Activated CD4-positive, alpha-beta T cell treated with anti-CD3 and anti-CD28 coated beads, Interleukin-2, Interleukin-4, amounts not matched to agents 100 ng/mL and 50 ng/mL, durations not matched to agents 16 hours and 8 hours (primary cell): ENCODE measurements around the gene RMND5A.
"Not testable (repeated sequence)": the region's sequence is repeated elsewhere in the genome, so short reads cannot be mapped to it uniquely, and the experiment has no call there.

Experiments
- DNase-seq: peaks from one replicate; pipeline ENCODE4 v3.0.0-alpha.2; 2020; ENCODE audit warnings: low spot score

Gene RMND5A

DNA sequence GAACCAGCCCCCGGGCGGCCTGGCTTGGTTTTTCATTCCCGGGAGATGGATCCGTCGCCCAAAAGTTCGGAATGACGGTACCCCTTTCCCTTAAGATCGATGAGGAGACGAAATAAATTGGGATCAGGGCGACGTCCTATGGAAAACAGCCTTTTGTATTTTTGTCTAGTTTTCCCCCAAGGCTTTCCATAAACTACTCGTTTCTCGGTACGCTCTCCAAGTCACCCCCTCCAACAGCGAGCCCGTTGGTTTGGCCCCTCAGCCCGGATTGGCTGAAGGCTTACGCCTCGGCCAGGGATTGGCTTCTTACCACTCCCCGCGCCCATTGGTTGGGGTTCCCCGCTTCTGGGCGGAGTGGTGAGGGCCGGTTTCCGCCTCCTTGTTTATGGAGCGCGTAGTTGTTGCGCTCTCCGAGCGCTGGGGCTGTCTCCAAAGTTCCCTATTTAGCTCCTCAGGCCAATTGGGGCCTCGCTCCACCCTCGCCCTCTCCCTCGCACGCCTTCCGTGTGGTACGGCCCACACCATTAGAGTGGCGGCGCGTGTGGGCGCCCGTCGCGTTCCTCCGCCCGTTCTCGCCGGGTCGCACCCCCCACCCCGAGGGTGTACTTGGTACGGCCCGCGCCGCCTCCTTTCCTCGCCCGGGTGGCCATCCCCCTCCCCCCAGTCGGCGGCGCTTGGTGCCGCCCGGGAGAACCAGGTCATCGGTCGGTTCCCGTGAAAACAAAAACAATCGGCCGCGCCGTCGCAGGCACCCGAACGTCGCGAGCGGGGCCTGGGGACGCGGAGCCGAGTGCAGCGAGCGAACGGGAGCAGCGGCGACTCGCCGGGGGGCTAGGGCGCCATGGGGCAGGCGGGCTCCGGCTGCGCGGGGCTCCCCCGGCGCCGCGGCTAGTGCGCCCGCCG is at the start of gene RMND5A:
Gene RMND5A, plus strand, starts transcription at position 655 of the 903 bp plus-strand sequence. CDS start 377 bp downstream, outside the sequence.
- peak; percentile 93 for DNase-seq

DNA sequence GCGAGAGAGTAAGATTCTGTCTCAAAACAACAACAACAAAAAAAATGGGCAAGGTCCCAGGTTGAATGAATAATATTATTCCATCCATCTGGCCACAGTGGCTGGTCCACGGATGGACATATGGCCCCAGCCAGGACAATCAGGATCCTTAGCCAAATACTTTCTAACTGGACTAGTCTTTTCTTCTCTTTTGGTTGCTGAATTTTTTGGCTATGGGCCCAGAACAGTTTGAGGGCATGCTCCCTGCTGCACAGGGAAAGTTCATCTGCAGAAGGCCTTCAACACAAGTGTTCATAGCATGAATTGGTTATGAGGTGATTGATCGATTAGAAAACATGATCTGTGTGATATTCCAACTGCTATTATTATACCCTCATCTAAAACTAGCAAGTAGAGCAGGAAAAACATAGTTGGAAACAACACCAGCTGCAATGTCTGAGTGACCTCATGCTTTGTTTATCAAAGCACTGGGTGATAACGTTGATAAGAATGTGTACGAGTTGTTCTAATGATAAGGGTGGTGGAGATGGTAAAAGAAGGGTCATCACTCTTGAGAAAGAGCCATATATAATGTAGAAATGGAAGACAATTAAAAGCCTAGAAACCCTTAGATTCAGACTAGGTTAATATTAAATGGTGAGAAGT is 48.6 kb upstream of the RMND5A start:
- DNase-seq = no peak

GRCh38 chr2:86672027-86672545 is 48.0 kb upstream of the RMND5A start:
- DNase-seq = no peak

- DNase-seq = no peak
Observed at GRCh38 chr2:86673011-86673410, 47.1 kb upstream of the RMND5A start.

GRCh38 chr2:86673986-86674670 is 46.0 kb upstream of the RMND5A start:
- DNase-seq = no peak

- no peak for DNase-seq
Observed at GRCh38 chr2:86675104-86675503, 45.0 kb upstream of the RMND5A start.

GRCh38 chr2:86675511-86676015 is 44.5 kb upstream of the RMND5A start:
- DNase-seq = no peak

DNA sequence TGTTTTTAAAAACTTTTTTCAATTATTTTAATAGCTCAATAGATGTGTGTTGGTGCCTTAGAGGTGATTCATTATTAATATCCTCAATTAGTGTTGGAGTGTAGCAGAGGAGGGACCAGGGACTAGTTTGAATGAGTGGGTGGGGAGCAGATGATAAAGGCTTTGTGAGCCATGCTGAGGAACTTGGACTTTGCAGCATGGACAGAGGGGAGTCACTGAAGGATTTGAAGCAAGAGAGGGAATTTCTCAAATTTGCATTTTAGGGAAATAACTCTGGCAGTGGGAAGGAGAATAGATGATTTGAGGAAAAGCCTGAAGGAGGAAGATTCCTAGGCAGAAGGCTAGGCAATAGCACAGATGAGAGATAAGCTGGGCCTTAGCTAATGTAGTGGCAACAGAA is 42.3 kb upstream of the RMND5A start:
- DNase-seq = no peak

- DNase-seq = no peak
Observed at GRCh38 chr2:86679036-86679435, 41.1 kb upstream of the RMND5A start.

DNA sequence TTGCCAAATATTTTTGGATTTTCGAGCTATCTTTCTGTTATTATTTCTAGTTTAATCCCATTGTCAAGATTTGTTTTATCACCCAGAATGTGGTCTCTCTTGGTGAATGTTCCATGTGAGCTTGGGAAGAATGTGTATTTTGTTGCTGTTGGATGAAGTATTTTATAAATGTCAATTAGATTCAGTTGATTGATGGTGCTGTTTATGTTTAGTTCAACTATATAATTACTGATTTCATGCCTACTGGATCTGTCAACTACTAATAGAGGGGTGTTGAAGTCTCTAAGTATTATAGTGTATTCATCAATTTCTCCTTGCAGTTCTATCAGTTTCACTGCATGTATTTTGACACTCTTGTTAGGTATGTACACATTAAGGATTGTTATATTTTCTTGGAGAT is 34.7 kb upstream of the RMND5A start:
- DNase-seq = no peak

DNA sequence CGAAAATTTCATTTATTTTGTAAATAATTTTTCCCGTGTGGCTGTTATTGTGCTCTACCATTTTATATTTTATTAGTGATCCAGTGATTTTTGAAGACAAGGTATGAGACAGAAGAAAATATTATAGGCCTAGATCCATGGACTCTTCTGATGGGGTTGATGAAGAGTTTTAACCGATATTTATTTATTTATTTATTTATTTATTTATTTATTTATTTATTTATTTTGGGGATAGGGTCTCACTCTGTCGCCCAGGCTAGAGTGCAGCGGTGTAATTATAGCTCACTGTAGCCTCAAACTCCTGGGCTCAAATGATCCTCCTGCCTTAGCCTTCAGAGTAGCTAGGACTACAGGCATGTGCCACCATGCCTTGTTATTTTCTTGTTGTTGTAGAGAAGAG is 33.6 kb upstream of the RMND5A start:
- no peak for DNase-seq

GRCh38 chr2:86686905-86687304 is 33.2 kb upstream of the RMND5A start:
- no peak for DNase-seq

DNA sequence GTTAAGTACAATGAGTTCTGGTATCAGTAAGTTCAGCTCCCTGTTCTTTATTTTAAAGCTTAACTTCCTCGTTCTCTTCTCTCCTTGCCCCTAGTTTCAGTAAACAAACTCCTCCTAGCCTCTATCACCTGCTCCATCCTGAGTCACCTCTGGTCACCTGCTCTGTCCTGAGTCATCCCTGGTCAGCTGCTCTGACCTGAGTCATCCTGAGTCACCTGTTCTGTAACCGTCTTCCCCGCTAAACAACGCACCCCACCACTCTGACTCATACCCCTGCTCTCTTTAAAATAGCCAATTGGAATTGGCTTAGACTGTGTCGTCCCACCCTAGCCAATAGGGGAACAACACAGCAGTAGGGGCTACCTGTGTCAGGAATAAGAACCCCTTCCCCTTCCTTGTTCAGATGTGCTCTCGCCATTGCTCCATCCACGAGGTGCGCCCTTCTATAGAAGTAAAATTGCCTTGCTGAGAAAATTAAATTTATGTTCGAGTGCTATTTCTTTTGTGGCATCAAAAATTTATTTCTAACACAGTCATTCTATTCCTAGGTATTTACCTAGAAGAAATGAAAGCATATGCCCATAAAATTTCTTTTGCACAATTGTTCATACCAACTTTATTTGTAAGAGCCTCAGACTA is 24.9 kb upstream of the RMND5A start:
- DNase-seq = no peak

GRCh38 chr2:86697551-86698104 is 22.5 kb upstream of the RMND5A start:
- no peak for DNase-seq

DNA sequence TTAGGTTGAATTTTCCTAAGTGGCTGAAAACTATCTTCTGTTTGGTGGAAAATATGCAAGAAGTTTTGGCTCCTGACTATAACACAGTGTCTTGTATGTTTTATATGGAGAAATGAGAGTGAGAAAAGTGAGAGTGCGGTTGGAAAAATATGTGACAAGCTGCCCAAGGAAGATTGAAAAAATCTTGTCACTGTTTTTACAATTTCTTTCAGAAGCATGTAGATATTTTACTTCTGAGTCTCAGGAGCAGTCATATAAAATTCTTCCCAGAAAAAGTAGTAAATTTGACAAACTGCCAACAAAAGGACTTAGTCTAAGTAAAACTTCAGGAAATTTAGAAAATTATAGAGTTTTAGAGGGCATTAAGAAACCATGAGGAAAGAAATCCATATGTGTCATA is 19.4 kb upstream of the RMND5A start:
- DNase-seq = no peak

GRCh38 chr2:86703704-86704361 is 16.3 kb upstream of the RMND5A start:
- no peak for DNase-seq

DNA sequence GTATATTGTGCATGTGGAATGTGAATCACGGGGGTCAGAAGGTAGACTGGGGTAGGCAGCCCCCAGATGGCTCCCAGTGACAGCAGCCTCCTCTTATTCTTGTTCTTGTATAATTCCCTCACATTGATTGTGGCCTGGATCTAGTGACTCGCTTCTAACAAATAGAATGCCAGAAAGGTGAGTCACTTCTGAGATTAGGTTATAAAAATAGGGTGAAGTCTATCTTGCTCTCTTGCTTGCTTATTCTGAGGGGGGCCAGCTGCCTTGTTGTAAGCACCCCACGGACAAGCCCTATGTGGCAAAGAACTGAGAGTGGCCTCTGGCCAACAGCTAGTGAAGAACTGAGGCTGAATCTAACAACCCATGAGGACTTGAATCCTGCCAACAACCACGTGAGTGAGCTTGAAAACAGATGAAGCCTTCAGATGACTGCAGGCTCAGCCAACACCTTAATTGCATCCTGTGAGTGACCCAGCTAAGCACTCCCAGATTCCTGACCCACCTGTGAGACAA is 15.6 kb upstream of the RMND5A start:
- DNase-seq = no peak

DNA sequence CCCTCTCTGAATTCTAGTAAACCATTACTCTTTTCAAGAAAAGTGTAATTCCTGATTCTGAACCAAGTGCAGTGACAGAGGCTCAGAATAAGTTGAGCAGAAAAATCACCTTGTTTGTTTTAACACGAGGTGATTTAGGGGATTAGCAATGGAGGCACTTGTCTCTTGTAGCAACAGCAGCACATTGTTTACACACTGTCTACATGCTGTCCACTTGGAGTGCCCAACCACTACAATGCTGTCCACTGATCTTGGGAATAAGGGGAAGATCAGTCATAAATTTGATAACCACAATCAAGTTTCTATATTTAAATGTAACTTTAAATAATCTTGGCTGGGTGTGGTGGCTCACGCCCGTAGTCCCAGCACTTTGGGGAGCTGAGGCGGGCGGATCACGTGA is 13.9 kb upstream of the RMND5A start:
- no peak for DNase-seq

GRCh38 chr2:86706935-86707334 is 13.2 kb upstream of the RMND5A start:
- DNase-seq = no peak

DNA sequence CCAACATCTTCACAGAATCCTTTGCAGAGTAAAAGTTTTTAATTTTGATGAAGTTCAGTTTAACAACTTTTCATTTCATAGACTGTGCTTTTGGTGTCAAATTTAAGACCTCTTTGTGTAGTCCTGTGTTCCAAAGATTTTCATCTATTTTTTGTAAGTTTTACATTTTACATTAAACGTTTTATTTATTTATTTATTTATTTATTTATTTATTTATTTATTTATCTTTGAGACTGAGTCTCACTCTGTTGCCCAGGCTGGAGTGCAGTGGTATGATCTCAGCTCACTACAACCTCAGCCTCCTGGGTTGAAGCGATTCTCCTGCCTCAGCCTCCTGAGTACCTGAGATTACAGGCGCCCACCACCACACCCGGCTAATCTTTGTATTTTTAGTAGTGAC is 12.0 kb upstream of the RMND5A start:
- DNase-seq = not testable (repeated sequence)
